Thymus (tissue), 11 donors: ENCODE results near the gene ZNF354B. TPM values are rescaled to one million over a fixed set of nuclear protein-coding genes. Genes with fewer than 3 reads are reported as not detected.
A peak's percentile ranks its signal among the peaks of the same experiment; 100 is the strongest.
"Not testable (repeated sequence)": the region's sequence is repeated elsewhere in the genome, so short reads cannot be mapped to it uniquely, and the experiment has no call there.

Source experiments
- DNase-seq, 9 donors: peaks; one replicate each; pipeline ENCODE4 v3.0.0-alpha.2; 2013; ENCODE audit warnings: low spot score in 9 of 9, low read depth in 6 of 9, missing footprints in 1 of 9
- H3K27ac ChIP-seq, 2 donors: one replicate each; pipeline ENCODE4 v1.5.1; 2013; ENCODE audit warnings: control low read depth in 1 of 2, low read depth in 1 of 2, low read length in 1 of 2, mild to moderate bottlenecking in 1 of 2, moderate library complexity in 1 of 2
- H3K27me3 ChIP-seq, 2 donors: one replicate each; pipeline ENCODE4 v1.5.1; 2013; ENCODE audit warnings: low read length in 1 of 2; ENCODE audit not compliant: control insufficient read depth in 2 of 2, insufficient read depth in 1 of 2
- H3K36me3 ChIP-seq, 2 donors: one replicate each; pipeline ENCODE4 v1.5.1; 2013; ENCODE audit warnings: low read length in 1 of 2, mild to moderate bottlenecking in 1 of 2, moderate library complexity in 1 of 2; ENCODE audit not compliant: control insufficient read depth in 2 of 2, insufficient read depth in 2 of 2
- H3K4me1 ChIP-seq, 2 donors: one replicate each; pipeline ENCODE4 v1.5.1; 2013; ENCODE audit warnings: low read length in 2 of 2; ENCODE audit not compliant: control insufficient read depth in 2 of 2, insufficient read depth in 2 of 2
- H3K4me3 ChIP-seq, 2 donors: one replicate each; pipeline ENCODE4 v1.5.1; 2013; ENCODE audit warnings: low read length in 2 of 2, control low read depth in 1 of 2, mild to moderate bottlenecking in 1 of 2
- H3K9me3 ChIP-seq, 2 donors: one replicate each; pipeline ENCODE4 v1.5.1; 2013; ENCODE audit warnings: low read length in 1 of 2, mild to moderate bottlenecking in 1 of 2; ENCODE audit not compliant: control insufficient read depth in 2 of 2, insufficient read depth in 1 of 2
- WGBS: extraction: QIAGEN DNeasy Blood & Tissue Kit; methylation state at CpG from one replicate; pipeline ENCODE4 v1.1.7; 2013; 5-methylcytosine and 5-hydroxymethylcytosine counted together
- polyA plus RNA-seq: library from polyadenylated mRNA; stranded (reverse); fragments of 200-250 nt; gene quantifications from one replicate; pipeline ENCODE4 v1.2.3, GENCODE V29; 2013
- total RNA-seq: library from RNA; stranded (reverse); fragments of 120-200 nt; gene quantifications from one replicate; pipeline ENCODE4 v1.2.4, GENCODE V29; 2013
- donor health status: healthy.

ZNF354B gene
- total and polyA plus RNA-seq, 2 donors: 11.9 to 18.6 TPM

DNA sequence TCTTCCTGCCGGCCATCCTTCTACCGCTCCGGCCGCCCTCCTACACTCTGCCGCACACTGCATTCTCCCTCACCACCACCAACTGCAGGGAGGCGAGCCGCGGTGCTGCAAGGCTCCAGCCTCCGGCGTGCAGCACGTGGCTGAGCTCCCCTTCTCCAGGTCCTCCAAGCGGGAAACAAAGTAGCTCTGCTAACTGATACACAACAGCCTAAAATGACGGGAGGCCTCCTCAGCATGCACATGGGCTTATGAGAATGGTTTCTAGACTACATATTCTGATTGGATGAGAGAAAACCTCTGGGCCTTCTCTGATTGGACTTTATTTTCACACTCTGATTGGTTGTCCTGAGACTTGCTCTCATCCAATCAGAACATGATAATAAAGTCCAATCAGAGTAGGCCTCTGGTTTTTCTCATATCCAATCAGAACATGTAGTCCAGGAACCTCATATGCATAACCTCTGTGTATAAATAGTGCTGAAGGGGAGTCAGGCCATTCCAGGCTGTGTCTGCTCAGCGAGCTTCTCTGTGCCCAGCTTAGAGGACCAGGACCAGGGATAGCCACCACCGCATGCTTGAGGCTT is 27.0 kb upstream of the ZNF354B start:
- no peaks in the 10 kb centered on the region for H3K36me3 ChIP-seq

DNA sequence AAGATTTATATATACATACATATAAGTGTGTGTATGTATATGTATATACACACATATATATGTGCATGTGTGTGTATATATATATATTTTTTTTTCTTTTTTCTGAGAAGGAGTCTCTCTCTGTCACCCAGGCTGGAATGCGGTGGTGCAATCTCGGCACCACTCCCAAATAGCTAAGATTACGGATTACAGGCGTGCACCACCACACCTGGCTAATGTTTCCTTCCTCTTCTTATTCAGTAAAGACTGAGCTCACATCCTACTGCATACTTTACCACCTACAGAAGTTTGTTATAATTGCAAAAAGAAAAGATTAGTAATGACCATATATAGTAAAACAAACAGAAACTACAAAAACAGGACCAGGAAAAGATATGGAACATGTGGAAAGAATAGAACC is 23.1 kb upstream of the ZNF354B start:
- H3K4me1 ChIP-seq: no peaks in the 10 kb centered on the region
- DNase-seq: no peak
- WGBS: 47% methylated on average over 4 of the region's 4 CpGs

More for the DNA sequence above, 27.0 kb upstream of the ZNF354B start:
- Histone ChIP-seq H3K9me3 (no peaks in the 10 kb centered on the region), H3K4me3 (no peak overlapping the region), H3K27me3 (no peaks in the 10 kb centered on the region), H3K27ac (no peak overlapping the region), H3K4me1 (no peaks in the 10 kb centered on the region)
- no peak for DNase-seq
- WGBS: 69% methylated on average over 15 of the region's 15 CpGs

DNA sequence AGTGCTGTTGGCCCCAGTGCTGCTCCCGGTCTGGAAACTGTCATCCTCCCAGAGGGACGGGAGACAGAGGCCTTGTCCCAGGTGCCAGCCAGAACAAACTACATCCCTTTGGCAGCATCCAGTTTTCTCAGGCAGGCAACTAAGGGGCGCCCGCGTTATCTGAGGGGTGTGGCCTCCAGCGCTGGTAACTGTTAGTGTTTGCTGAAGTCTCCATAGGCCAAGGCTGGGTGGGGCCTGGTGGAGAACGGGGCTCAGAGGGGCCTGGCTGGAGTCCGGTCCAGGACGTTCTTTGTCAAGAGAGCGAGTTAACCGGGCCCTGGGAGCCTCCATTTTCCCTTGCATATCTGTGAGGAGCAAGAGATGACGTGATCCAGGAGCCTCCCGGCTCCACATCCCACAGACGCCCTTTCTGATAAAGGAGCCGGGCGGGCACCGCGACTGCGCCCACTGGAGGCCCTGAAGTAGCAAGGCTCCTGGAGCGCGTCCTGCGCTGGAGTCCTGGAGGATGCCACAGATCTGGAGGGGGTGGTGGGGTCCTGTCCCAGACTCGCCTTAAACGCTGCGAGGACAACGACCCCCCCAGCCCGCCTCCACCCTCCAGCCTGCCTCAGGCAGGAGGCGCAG is 20.9 kb upstream of the ZNF354B start:
- H3K27ac ChIP-seq, H3K36me3 ChIP-seq, H3K9me3 ChIP-seq, H3K4me3 ChIP-seq, DNase-seq, H3K4me1 ChIP-seq, H3K27me3 ChIP-seq: not testable (repeated sequence)
- WGBS: 65% methylated on average over 26 of the region's 28 CpGs

More for the DNA sequence above, 23.1 kb upstream of the ZNF354B start:
- H3K27ac ChIP-seq: no peak overlapping the region
- H3K9me3 ChIP-seq: no peaks in the 10 kb centered on the region
- no peaks in the 10 kb centered on the region for H3K36me3 ChIP-seq
- H3K27me3 ChIP-seq: no peaks in the 10 kb centered on the region
- no peak overlapping the region for H3K4me3 ChIP-seq

DNA sequence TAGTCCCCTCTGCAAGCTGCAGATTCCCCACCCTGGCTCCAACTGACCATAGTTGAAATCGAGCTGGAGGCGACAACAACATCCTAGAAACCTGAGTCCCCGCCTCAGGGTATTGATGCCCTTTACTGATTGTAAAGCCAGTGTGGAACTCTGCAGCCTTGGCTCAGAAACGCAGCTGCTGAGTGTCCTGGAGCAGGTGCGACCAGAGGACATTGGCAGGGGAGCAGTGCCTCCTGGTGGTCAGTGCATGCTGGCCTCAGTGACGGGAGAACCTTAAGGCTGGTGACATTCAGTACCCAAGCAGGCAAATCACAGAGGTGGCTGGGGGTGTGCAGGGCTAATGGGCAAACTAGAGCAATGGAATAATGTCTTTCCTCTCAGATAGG is 20.4 kb upstream of the ZNF354B start:
- Histone ChIP-seq H3K27ac (no peak overlapping the region), H3K4me1 (no peaks in the 10 kb centered on the region), H3K36me3 (no peaks in the 10 kb centered on the region), H3K27me3 (no peaks in the 10 kb centered on the region), H3K4me3 (no peak overlapping the region), H3K9me3 (no peaks in the 10 kb centered on the region)
- 62% methylated on average over 6 of the region's 6 CpGs for WGBS
- peak in 3 of 9 donors; percentile 6 to 34 (median 9) for DNase-seq

DNA sequence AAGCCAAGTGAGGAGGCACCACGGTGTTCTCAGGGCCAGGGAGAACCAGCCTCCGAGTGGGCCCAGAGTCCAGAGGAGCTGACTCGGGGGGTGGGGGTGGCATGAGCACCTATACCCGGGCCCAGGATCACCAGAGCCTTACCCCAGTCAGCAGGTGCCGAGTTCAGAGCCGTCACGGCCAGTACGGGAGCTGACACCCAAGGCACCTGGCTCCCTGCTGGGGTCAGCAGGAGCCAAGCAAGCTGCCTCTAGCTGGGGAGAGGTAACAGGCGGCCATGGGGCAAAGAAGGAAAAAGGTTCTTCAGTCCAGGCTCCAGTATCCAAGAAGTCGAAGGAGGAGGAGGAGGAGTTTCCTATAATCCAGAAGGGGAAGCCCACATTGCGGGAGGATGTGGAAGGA is 19.4 kb upstream of the ZNF354B start:
- not testable (repeated sequence) for H3K9me3 ChIP-seq, H3K4me1 ChIP-seq, H3K27ac ChIP-seq, H3K36me3 ChIP-seq, H3K4me3 ChIP-seq, DNase-seq, H3K27me3 ChIP-seq
- WGBS: 71% methylated on average over 11 of the region's 11 CpGs

DNA sequence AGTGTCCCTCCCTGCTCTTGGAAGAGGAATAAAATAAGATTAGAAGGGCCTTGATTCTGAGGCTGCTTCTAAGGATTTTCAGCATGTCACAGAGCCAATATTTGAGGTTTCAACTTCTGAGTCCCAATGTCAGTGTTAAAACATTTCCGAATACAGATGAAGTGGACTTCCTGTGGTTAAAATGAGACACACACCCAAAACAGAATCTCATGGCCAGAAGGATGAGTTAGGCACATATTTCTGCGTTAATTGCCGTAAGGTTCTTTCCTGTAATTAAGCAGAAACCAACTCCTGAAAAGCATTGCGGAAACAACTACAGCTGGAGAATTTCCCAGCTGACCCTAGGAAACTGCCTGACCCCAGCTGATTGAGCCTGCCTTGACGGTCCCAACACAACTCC is 10.4 kb upstream of the ZNF354B start:
- WGBS: 79% methylated on average over 5 of the region's 5 CpGs
- H3K4me1 ChIP-seq: no peaks in the 10 kb centered on the region
- no peak overlapping the region for H3K27ac ChIP-seq
- H3K9me3 ChIP-seq: no peaks in the 10 kb centered on the region
- no peaks in the 10 kb centered on the region for H3K36me3 ChIP-seq
- H3K4me3 ChIP-seq: no peak overlapping the region
- H3K27me3 ChIP-seq: no peaks in the 10 kb centered on the region
- DNase-seq: no peak

DNA sequence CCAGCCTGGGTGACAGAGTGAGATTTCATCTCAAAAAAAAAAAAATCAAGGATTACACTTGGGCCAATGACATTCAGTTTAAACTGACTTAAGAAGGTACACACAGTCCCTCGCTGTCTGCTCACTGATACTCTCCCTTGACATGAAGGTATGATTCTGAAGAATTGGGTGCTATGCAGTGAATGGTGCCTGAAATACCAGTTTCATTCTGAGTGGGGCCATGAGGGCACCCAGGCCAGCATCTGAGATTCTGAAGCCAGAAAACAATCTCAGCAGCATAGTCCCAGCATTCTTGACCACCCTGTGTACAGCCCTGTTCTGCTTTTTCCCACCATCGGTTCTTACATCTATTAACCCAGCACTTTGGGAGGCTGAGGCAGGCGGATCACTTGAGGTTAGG is 7.8 kb upstream of the ZNF354B start:
- 96% methylated on average over 3 of the region's 3 CpGs for WGBS
- no peaks in the 10 kb centered on the region for H3K4me1 ChIP-seq
- H3K4me3 ChIP-seq: no peak overlapping the region
- H3K27ac ChIP-seq: no peak overlapping the region
- no peak for DNase-seq
- H3K9me3 ChIP-seq: no peaks in the 10 kb centered on the region
- no peaks in the 10 kb centered on the region for H3K27me3 ChIP-seq
- no peaks in the 10 kb centered on the region for H3K36me3 ChIP-seq

DNA sequence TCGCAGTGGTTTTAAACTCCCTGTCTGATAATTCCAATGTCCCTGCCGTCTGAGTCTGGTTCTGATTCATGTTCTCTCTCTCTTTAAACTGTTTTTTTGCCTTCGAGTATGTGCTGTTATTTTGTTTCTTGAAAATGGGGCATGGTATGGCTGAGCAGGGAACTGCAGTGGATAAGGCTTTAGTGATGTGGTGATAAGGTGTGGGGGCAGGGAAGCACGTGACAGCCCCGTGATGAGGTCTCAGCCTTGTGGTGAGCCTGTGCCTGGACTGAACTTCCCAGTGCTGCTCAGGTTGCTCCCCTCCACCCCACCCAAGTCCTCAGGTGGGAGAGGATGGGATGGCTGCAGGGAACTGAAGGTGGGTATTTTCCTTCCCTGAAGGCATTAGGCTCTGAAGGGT is 5.5 kb upstream of the ZNF354B start:
- H3K27me3 ChIP-seq: no peaks in the 10 kb centered on the region
- WGBS: 65% methylated on average over 5 of the region's 5 CpGs
- H3K27ac ChIP-seq: no peak overlapping the region
- no peaks in the 10 kb centered on the region for H3K9me3 ChIP-seq
- DNase-seq: no peak
- no peaks in the 10 kb centered on the region for H3K36me3 ChIP-seq
- H3K4me3 ChIP-seq: no peak overlapping the region
- H3K4me1 ChIP-seq: no peaks in the 10 kb centered on the region

DNA sequence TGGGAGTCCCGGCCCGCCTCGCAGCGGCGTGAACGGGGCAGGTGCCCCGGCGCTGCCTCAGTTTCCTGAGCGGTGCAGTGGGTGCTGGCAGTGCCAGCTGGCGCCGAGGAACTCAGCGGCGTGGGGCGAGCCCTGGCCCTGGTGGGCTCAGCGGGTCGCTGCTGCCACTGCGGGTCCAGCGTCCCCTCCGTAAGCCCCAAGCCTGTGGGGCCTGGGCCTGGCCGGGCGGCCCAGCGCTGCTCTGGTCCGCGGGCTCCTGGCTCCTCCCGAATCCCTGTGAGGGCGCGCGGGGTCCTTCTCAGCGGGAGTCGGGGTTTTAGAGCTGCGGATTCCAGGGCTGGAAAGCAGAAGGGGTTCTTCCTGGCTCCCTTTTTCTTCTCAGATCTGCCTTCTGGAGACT is 862 bp downstream of the ZNF354B start:
- H3K27me3 ChIP-seq, H3K27ac ChIP-seq, H3K4me1 ChIP-seq, DNase-seq, H3K9me3 ChIP-seq, H3K36me3 ChIP-seq: not testable (repeated sequence)
- H3K4me3 ChIP-seq: peak overlapping the region; percentile 59 to 79
- 2% methylated on average over 13 of the region's 31 CpGs for WGBS
